SK-N-SH (cell line): ENCODE results near the gene SETD7.

Experiments
- CHD2 ChIP-seq: fragments of 150-350 bp; IDR thresholded peaks from 2 replicates; pipeline ENCODE4 v1.6.1; 2018; ENCODE audit warnings: low read length; ENCODE audit not compliant: partially characterized antibody
- CTCF ChIP-seq: fragments of 200-600 bp; sonication (generic); IDR thresholded peaks from 2 replicates; pipeline ENCODE4 v1.6.1; 2017; ENCODE audit warnings: antibody characterized with exemption, mild to moderate bottlenecking, moderate library complexity
- EP300 ChIP-seq, 2 experiments: IDR thresholded peaks; 2 replicates each; pipeline versions ENCODE4 v1.4.0 to v1.6.1; 2012; ENCODE audit warnings: borderline replicate concordance in 1 of 2, low read depth in 1 of 2, low read length in 1 of 2
- EZH2phosphoT487 ChIP-seq: fragments of 200-600 bp; sonication (generic); IDR thresholded peaks from 2 replicates; pipeline ENCODE4 v1.6.1; 2017; ENCODE audit warnings: low read depth, mixed run types, mild to moderate bottlenecking, antibody characterized with exemption, moderate library complexity, borderline replicate concordance
- GATA2 ChIP-seq: sonication (generic); formaldehyde crosslinking; IDR thresholded peaks from 2 replicates; pipeline ENCODE4 v1.5.0; 2020; ENCODE audit warnings: mild to moderate bottlenecking, missing genetic modification reagents
- JUND ChIP-seq: IDR thresholded peaks from 2 replicates; pipeline ENCODE4 v1.4.0; 2012
- MEF2A ChIP-seq: IDR thresholded peaks from 2 replicates; pipeline ENCODE4 v1.4.0; 2012; ENCODE audit warnings: low read depth, borderline replicate concordance
- NFIC ChIP-seq: IDR thresholded peaks from 2 replicates; pipeline ENCODE4 v1.4.0; 2012; ENCODE audit warnings: borderline replicate concordance
- RAD21 ChIP-seq: IDR thresholded peaks from 2 replicates; pipeline ENCODE4 v1.6.1; 2012; ENCODE audit warnings: mild to moderate bottlenecking, low read length
- REST ChIP-seq: IDR thresholded peaks from 2 replicates; pipeline ENCODE4 v1.6.1; 2012; ENCODE audit warnings: mild to moderate bottlenecking, low read depth, low read length, moderate library complexity
- TAF1 ChIP-seq: IDR thresholded peaks from 2 replicates; pipeline ENCODE4 v1.6.1; 2012; ENCODE audit warnings: low read depth, mild to moderate bottlenecking, low read length, moderate library complexity, borderline replicate concordance
- TCF12 ChIP-seq: IDR thresholded peaks from 2 replicates; pipeline ENCODE4 v1.4.0; 2012
- USF2 ChIP-seq: fragments of 150-350 bp; IDR thresholded peaks from 2 replicates; pipeline ENCODE4 v1.6.1; 2017; ENCODE audit warnings: antibody characterized with exemption, low read length, low read depth, borderline replicate concordance
- YY1 ChIP-seq: IDR thresholded peaks from 2 replicates; pipeline ENCODE4 v1.4.0; 2012; ENCODE audit warnings: low read depth, mild to moderate bottlenecking

GRCh38 chr4:139594591-139595185 is 38.7 kb upstream of the SETD7 start:
- TF ChIP-seq REST = no peak
- no peak for TF ChIP-seq CTCF
- no peak for TF ChIP-seq JUND
- TF ChIP-seq NFIC = no peak
- TF ChIP-seq TCF12 = no peak
- no peak for TF ChIP-seq MEF2A
- no peak for TF ChIP-seq GATA2
- no peak for TF ChIP-seq EP300 (IDR thresholded peaks at IDR 0.05; ENCODE audit: borderline replicate concordance in 1 of 2, low read depth in 1 of 2, low read length in 1 of 2)
- no peak for TF ChIP-seq USF2
- TF ChIP-seq TAF1 = no peak
- TF ChIP-seq EZH2phosphoT487 = no peak
- no peak for TF ChIP-seq RAD21
- no peak for TF ChIP-seq YY1
- no peak for TF ChIP-seq CHD2
